Measurements from ENCODE around the gene RFPL1.
"Not testable (repeated sequence)": the region's sequence is repeated elsewhere in the genome, so short reads cannot be mapped to it uniquely, and the experiment has no call there.

RFPL1 gene

GRCh38 chr22:29478326-29479276 lies 40.2 kb downstream of the RFPL1 start:
- CTCF ChIA-PET, result no interaction called here
- Mint-ChIP-seq H3K9me3 (no peaks in the 10 kb centered on the region), H3K4me3 (no peak overlapping the region), H3K36me3 (peaks cover 9% of the 10 kb centered on the region), H3K27ac (no peak overlapping the region), H3K4me1 (peaks cover 21% of the 10 kb centered on the region), H3K27me3 (peaks cover 77% of the 10 kb centered on the region)
- DNase-seq, result peak; percentile 68

- Mint-ChIP-seq H3K27me3 (peaks cover 78% of the 10 kb centered on the region), H3K9me3 (no peaks in the 10 kb centered on the region), H3K27ac (peak within 1 kb of the TSS; percentile 28), H3K4me3 (peak within 1 kb of the TSS; percentile 26), H3K4me1 (peaks cover 21% of the 10 kb centered on the region), H3K36me3 (peaks cover 9% of the 10 kb centered on the region)
- CTCF ChIA-PET, result no interaction called here
- DNase-seq, result no peak
These were observed 41.3 kb downstream of the RFPL1 start, which contains the start of gene NEFH for GRCh38 chr22:29479417-29480261. Gene NEFH (plus strand): TSS chr22:29480218. CDS start chr22:29480263, 45 bp downstream.

GRCh38 chr22:29480262-29480511 lies 41.8 kb downstream of the RFPL1 start:
- peaks cover 21% of the 10 kb centered on the region for H3K4me1 Mint-ChIP-seq
- no peak overlapping the region for H3K4me3 Mint-ChIP-seq
- no peak overlapping the region for H3K27ac Mint-ChIP-seq
- CTCF ChIA-PET, result no interaction called here
- peaks cover 80% of the 10 kb centered on the region for H3K27me3 Mint-ChIP-seq
- H3K9me3 Mint-ChIP-seq, result no peaks in the 10 kb centered on the region
- peaks cover 9% of the 10 kb centered on the region for H3K36me3 Mint-ChIP-seq
- no peak for DNase-seq

- Mint-ChIP-seq H3K4me1 (peaks cover 21% of the 10 kb centered on the region), H3K36me3 (peaks cover 9% of the 10 kb centered on the region), H3K9me3 (no peaks in the 10 kb centered on the region), H3K27me3 (peaks cover 76% of the 10 kb centered on the region), H3K4me3 (no peak overlapping the region), H3K27ac (no peak overlapping the region)
- CTCF ChIA-PET, result no interaction called here
- peak; percentile 55 for DNase-seq
These were observed 42.3 kb downstream of the RFPL1 start for GRCh38 chr22:29480512-29481264.

- no peak for DNase-seq
- peaks cover 71% of the 10 kb centered on the region for H3K27me3 Mint-ChIP-seq
- CTCF ChIA-PET, result interaction anchor here (1.4 kb wide), 1 partner anchor 9 kb away, joined by 3 read pairs; no protein-coding TSS in a partner anchor
These were observed 43.0 kb downstream of the RFPL1 start for GRCh38 chr22:29481265-29482000.

GRCh38 chr22:29482253-29482652 lies 43.9 kb downstream of the RFPL1 start:
- Mint-ChIP-seq H3K27ac (no peak overlapping the region), H3K4me1 (peaks cover 21% of the 10 kb centered on the region), H3K27me3 (peaks cover 63% of the 10 kb centered on the region), H3K36me3 (peaks cover 9% of the 10 kb centered on the region), H3K9me3 (no peaks in the 10 kb centered on the region), H3K4me3 (no peak overlapping the region)
- CTCF ChIA-PET, result interaction anchor here (1.0 to 1.4 kb wide), 2 partner anchors 10 to 11 kb away, joined by 3 to 4 read pairs; no protein-coding TSS in a partner anchor
- no peak for DNase-seq

More at GRCh38 chr22:29481265-29482000, 43.0 kb downstream of the RFPL1 start:
- Mint-ChIP-seq H3K4me1 (peaks cover 21% of the 10 kb centered on the region), H3K9me3 (no peaks in the 10 kb centered on the region), H3K36me3 (peaks cover 9% of the 10 kb centered on the region), H3K27ac (no peak overlapping the region), H3K4me3 (peak overlapping the region; percentile 58)

GRCh38 chr22:29482726-29483125 lies 44.3 kb downstream of the RFPL1 start:
- peaks cover 59% of the 10 kb centered on the region for H3K27me3 Mint-ChIP-seq
- CTCF ChIA-PET, result interaction anchor here (1.0 to 1.4 kb wide), 2 partner anchors 10 to 12 kb away, joined by 3 to 4 read pairs; no protein-coding TSS in a partner anchor
- peaks cover 21% of the 10 kb centered on the region for H3K4me1 Mint-ChIP-seq
- no peak overlapping the region for H3K4me3 Mint-ChIP-seq
- no peak overlapping the region for H3K27ac Mint-ChIP-seq
- H3K9me3 Mint-ChIP-seq, result no peaks in the 10 kb centered on the region
- DNase-seq, result no peak
- peaks cover 9% of the 10 kb centered on the region for H3K36me3 Mint-ChIP-seq

- Mint-ChIP-seq H3K9me3 (no peaks in the 10 kb centered on the region), H3K4me1 (peaks cover 21% of the 10 kb centered on the region), H3K27ac (no peak overlapping the region), H3K27me3 (peaks cover 53% of the 10 kb centered on the region), H3K36me3 (peaks cover 9% of the 10 kb centered on the region), H3K4me3 (no peak overlapping the region)
- DNase-seq, result no peak
- CTCF ChIA-PET, result interaction anchor here (1.0 to 1.4 kb wide), 2 partner anchors 11 to 12 kb away, joined by 3 to 4 read pairs; no protein-coding TSS in a partner anchor
These were observed 44.9 kb downstream of the RFPL1 start for GRCh38 chr22:29483254-29483653.

GRCh38 chr22:29484642-29485041 lies 46.3 kb downstream of the RFPL1 start:
- Mint-ChIP-seq H3K27ac (no peak overlapping the region), H3K36me3 (peaks cover 6% of the 10 kb centered on the region), H3K27me3 (peaks cover 49% of the 10 kb centered on the region), H3K4me3 (no peak overlapping the region), H3K9me3 (no peaks in the 10 kb centered on the region), H3K4me1 (peaks cover 10% of the 10 kb centered on the region)
- CTCF ChIA-PET, result no interaction called here
- DNase-seq, result no peak

- peaks cover 47% of the 10 kb centered on the region for H3K27me3 Mint-ChIP-seq
- no peak overlapping the region for H3K4me3 Mint-ChIP-seq
- H3K27ac Mint-ChIP-seq, result no peak overlapping the region
- no peaks in the 10 kb centered on the region for H3K9me3 Mint-ChIP-seq
- H3K36me3 Mint-ChIP-seq, result peaks cover 5% of the 10 kb centered on the region
- no peak for DNase-seq
- CTCF ChIA-PET, result no interaction called here
- H3K4me1 Mint-ChIP-seq, result peaks cover 8% of the 10 kb centered on the region
These were observed 47.1 kb downstream of the RFPL1 start for GRCh38 chr22:29485448-29485847.

GRCh38 chr22:29487426-29487986 lies 49.1 kb downstream of the RFPL1 start:
- H3K4me3 Mint-ChIP-seq, result no peak overlapping the region
- CTCF ChIA-PET, result interaction anchor here (0.7 kb wide), 1 partner anchor 16 kb away, joined by 3 read pairs; no protein-coding TSS in a partner anchor
- peaks cover 26% of the 10 kb centered on the region for H3K27me3 Mint-ChIP-seq
- no peak for DNase-seq
- H3K4me1 Mint-ChIP-seq, result no peaks in the 10 kb centered on the region
- H3K36me3 Mint-ChIP-seq, result no peaks in the 10 kb centered on the region
- H3K9me3 Mint-ChIP-seq, result no peaks in the 10 kb centered on the region
- no peak overlapping the region for H3K27ac Mint-ChIP-seq

GRCh38 chr22:29489127-29489780 lies 50.9 kb downstream of the RFPL1 start:
- DNase-seq, CTCF ChIA-PET, H3K4me3 Mint-ChIP-seq, H3K27ac Mint-ChIP-seq, H3K4me1 Mint-ChIP-seq, H3K9me3 Mint-ChIP-seq, H3K36me3 Mint-ChIP-seq: not testable (repeated sequence)
- peaks cover 19% of the 10 kb centered on the region for H3K27me3 Mint-ChIP-seq

- peaks cover 9% of the 10 kb centered on the region for H3K36me3 Mint-ChIP-seq
- H3K9me3 Mint-ChIP-seq, result peaks cover 2% of the 10 kb centered on the region
- no peaks in the 10 kb centered on the region for H3K4me1 Mint-ChIP-seq
- peaks cover 16% of the 10 kb centered on the region for H3K27me3 Mint-ChIP-seq
- no peak overlapping the region for H3K4me3 Mint-ChIP-seq
- no peak for DNase-seq
- CTCF ChIA-PET, result no interaction called here
- H3K27ac Mint-ChIP-seq, result no peak overlapping the region
These were observed 52.6 kb downstream of the RFPL1 start for GRCh38 chr22:29491012-29491411.
